HUDEP-2 (cell line): ENCODE results near the gene OR10G3.
"Not testable (repeated sequence)": the region's sequence is repeated elsewhere in the genome, so short reads cannot be mapped to it uniquely, and the experiment has no call there.

Experiments used
- DNase-seq, 76 experiments: peaks; one replicate each; lab custom pipeline; 2025; ENCODE audit not compliant: unreplicated experiment in 76 of 76; lab: John Stamatoyannopoulos, UW

Gene OR10G3, protein sequence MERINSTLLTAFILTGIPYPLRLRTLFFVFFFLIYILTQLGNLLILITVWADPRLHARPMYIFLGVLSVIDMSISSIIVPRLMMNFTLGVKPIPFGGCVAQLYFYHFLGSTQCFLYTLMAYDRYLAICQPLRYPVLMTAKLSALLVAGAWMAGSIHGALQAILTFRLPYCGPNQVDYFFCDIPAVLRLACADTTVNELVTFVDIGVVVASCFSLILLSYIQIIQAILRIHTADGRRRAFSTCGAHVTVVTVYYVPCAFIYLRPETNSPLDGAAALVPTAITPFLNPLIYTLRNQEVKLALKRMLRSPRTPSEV

DNA sequence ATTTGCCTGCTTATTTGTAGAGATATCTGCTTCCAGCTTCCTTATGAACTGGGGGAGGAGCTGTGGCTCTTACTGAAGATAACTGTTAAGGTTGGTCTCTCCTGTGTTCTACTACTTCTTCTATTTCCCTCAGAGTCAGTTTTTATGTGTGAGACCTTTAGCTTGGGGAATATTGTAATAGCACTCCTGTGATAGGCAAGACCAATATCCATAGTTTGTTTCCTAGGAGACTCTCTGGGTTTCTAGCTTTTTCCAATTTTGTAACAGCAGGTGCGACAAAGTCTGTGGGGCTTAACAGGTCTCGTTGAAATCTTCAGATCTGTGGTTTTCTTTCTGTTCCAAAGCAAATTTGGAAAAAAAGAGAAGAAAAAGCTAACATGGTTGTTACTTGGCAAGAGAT is at the start of gene OR10G3:
Gene OR10G3, minus strand, starts transcription at position 101 of the 400 bp plus-strand sequence. CDS start 9,332 bp downstream, outside the sequence.
- no peak for DNase-seq

DNA sequence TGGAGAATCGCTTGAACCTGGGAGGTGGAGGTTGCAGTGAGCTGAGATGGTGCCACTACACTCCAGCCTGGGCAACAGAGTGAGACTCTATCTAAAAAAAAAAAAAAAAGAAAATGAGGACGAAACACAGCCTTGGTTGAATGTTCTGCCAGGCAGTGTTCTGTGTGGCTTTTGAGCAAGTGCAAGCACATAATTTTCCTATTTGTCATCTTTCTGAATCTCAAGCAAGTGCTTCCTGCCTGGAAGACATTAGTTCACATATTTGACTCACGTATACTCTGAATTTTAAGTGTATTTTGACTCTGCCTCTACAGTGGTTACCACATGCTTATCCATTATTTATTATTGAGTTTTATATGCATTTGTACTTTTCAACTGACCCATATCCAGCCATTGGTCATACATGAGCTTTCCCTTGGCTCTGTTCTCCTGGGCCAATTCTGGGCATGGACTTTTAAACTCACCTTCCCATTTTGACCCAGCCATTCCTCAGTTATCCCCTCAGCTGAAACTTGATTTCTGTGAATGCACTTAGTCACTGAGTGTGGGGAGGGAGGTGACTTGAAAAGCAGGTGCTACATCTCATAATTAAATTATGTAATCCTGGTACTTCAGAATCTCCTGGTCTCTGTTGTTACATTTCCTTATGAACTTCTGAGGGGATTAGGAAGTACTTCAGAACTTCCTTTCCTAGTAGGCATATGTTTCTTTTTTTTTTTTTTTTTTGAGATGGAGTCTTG is 46.8 kb upstream of the OR10G3 start:
- DNase-seq, result no peak

DNA sequence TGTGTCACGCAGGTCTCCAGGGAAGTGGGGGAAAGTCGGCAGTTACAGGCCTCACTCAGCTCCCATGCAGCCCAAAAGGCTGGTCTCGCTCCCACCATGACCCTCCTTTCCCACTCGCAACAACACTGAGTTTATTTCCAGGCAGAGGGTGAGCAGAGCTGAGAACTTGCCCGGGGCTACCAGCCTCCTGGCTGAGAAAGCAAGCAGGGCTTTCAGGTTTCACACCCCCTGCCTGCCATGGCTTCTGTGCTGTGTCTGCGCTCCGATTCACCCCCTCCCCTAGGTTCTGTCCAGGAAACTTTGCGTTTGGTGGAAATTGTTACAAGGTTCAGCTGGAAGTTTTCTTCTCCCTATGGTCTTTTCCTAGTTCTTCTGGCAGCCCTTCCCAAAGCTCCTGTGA is 37.7 kb upstream of the OR10G3 start:
- DNase-seq, result no peak

DNA sequence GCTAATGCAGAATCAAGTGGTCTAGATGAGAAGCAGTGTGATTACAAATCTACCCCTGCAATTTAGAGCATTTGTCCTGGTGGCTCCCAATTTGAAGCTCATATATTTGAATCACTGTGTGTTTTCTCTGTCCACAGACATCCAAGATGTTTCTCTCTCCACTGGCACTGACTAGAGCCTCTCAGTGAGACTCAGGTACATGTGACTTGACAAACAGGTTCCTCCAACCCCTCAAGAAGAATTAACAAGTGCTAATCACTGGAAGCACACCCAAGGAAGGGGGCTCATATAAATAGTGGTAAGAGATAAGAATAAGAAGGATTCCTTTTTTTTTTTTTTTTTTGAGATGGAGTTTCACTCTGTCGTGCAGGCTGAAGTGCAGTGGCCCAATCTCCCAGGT is 34.4 kb upstream of the OR10G3 start:
- no peak for DNase-seq

DNA sequence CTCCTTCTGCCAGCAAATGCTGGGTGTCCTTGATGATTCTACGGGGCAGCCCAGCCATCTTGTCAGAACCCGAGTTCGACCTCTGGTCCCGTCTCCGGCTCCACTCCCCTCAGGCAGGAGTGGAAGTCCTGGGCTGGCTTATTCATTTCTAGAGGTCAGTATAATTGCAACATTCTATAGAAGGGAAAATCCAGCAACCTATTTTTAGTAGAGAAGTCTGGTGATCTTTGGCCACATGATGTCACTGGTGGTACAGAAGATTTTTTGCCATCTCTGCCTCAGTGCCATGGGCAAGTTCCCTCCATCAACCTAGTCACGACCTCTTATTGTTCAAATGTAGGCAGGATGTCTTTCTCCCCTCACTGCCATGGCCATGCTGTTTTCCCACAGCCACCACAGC is 32.4 kb upstream of the OR10G3 start:
- no peak for DNase-seq

DNA sequence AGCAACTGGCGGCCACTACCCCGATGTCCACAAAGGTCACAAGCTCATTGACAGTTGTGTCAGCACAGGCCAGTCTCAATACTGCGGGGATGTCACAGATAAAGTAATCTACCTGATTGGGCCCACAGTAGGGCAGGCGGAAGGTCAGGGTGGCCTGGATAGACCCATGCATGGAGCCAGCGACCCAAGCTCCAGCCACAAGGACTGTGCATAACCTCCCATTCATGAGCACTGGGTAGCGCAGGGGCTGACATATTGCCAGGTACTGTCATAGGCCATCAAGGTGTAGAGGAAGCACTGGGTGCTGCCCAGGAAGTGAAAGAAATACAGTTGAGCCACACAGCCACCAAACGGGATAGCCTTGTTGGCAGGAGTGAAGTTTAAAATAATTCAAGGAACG is 22.3 kb upstream of the OR10G3 start:
- not testable (repeated sequence) for DNase-seq

DNA sequence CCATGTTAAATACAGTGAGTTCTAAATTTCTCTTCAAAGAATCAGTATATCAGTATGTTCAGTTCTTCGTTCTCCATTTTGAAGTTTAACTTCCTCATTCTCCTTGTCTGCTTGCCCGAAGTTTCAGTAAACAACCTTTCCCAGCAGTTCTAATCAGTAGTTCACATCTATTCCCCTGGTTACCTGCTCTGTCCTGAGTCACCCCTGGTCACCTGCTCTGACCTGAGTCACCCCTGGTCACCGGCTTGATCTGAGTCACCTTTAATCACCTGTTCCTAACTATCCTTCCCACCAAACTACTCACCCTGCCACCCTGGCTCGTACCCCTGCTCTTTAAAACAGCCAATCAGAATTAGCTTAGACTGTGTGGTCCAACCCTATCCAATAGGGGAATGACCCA is 9.4 kb upstream of the OR10G3 start:
- no peak for DNase-seq

DNA sequence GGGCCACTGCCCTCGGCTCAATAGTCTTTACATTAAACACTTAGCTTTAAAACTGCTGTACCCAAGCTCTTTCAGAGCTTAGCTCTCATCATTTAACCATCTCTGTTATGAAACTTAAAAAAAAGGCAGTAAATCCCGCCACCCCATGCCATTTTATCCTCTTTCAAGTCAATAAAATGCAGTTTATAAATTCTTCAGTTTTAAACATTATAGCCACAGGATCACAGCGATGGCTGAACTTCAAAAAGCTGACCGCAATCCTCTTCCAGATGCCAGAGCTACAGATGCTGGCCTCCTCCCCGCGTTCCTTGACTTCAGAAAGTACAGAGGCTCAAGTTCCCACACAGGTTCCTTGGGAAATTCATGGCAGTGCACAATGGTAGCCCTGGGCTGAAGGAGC is 4.2 kb downstream of the OR10G3 start:
- DNase-seq, result no peak

DNA sequence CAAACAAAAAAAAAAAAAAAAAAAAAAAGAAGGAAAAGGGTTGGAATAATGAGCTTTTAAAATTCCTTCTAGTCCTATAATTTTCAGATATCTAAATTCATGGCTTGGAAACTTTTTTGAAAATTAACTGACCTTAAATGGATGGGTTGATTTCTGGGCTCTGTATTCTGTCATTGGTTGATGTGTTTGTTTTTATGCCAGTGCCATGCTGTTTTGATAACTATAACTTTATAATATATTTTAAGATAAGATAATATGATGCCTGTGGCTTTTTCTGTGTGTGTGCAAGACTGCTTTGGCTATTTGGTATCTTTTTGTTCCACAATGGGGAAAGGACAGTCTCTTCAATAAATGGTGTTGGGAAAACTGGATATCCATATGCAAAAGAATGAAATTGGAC is 7.3 kb downstream of the OR10G3 start:
- DNase-seq, result no peak

DNA sequence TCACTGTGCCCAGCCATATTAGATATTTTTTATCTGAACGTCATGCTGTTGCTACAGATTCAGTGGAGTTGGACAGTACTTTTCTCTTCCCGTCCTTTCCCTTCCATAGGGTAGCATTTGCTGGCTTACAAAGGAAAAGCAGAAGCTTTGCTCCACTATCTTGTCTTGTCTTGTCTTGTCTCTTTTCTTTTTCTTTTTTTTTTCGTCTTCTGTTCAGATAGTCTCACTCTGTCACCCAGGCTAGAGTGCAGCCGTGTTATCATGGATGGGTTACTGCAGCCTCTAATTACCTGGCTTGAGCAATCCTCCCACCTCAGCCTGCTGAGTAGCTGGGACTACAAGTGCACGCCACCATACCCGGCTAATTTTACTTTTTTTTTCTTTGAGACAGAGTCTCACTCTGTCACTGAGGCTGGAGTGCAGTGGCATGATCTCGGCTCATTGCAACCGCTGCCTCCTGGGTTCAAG is 21.1 kb downstream of the OR10G3 start:
- no peak for DNase-seq

DNA sequence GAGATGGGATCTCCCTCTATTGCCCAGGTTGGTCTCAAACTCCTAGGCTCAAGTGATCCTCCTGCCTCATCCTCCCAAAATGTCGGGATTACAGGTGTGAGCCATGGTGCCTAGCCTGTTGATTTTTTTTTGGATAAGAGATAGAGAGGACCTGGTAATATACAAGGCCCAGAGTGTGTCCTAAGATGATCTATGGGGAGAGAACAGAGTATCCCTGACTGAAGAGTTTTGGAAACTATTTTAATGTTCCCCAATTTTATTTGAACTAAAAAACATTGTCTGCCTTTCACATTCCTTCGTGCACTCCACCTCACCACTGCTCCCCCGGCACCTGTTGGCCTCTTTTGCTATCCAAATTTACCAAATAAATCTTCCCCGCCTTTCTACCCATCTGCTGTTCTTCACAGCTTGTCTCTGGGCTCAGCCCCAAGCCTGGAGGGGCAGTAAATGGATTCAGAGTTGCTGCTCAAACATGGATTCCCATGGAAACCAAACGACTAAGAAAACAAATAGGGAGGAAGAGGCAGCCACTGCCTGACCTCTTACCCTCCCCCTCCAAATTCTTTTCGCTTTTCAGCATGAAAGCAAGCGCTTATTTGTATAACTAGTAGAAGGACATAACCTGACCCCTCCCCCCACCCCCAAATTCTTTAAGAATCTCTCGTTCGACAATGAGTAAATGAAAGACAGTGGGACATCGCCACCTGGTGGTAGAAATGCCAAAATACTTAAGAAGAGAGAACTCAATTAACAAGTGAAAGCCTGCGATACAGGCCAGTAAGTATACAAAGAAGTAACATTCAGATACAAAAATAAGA is 22.6 kb downstream of the OR10G3 start:
- DNase-seq, result peak in 63 of 76 experiments; percentile 1 to 75 (median 41)

DNA sequence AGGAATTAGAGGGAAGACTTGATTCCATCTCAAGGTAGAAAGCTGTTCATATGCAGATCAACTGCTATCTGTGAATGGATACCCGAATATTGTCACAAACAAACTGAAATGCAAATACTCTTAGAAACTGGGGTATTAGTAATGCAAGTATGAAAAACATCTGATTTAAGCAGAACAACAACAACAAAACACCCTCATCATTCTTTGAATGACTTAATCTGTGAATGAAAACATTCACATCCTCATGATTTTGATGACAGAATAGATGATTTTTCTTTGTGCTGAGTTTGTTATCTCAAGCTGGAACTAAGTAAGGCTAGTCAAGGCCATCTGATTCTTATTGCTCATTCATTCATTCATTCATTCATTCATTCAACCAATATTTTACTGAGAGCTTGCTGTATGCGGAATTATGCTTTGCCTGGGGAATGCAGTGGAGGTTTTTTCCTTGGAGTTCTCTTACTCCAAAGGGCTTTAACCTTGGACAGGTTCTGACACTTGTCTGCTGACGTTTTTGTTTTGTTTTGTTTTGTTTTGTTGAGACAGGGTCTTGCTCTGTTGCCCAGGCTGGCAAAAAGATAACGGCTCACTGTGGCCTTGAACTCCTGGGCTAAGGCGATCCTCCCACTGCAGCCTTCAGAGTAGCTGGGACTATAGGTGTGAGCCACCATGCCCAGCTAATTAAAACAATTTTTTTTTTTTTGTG is 23.3 kb downstream of the OR10G3 start:
- no peak for DNase-seq

DNA sequence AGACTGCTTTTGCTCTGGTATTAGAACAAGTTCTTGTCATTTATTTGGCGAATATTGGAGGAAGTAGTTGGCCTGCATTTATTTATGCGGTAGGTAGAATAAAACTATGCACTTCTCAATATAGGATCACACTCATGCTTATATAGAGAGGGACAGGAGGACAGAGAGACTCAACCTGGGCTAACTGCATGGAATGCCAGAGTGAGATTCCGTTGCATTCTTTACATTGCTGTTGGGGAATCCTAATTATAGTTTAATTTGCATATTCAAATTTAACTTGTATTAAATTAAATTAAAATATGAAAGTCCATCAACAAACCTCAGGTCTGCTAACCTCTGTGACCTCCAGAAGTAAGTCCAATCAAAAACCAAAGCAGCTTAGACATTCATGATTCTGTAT is 26.6 kb downstream of the OR10G3 start:
- DNase-seq, result no peak

DNA sequence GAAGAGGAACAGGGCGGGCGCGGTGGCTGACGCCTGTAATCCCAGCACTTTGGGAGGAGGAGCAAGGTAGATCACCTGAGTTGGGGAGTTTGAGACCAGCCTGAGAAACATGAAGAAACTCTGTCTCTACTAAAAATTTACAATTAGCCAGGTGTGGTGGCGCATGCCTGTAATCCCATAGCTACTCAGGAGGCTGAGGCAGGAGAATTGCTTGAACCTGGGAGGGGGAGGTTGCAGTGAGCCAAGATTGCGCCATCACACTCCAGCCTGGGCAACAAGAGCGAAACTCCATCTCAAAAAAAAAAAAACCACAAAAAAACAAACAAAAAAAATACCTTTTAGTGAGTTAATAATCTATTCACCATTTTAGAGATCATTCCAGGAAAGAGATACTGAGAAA is 35.3 kb downstream of the OR10G3 start:
- DNase-seq, result not testable (repeated sequence)

DNA sequence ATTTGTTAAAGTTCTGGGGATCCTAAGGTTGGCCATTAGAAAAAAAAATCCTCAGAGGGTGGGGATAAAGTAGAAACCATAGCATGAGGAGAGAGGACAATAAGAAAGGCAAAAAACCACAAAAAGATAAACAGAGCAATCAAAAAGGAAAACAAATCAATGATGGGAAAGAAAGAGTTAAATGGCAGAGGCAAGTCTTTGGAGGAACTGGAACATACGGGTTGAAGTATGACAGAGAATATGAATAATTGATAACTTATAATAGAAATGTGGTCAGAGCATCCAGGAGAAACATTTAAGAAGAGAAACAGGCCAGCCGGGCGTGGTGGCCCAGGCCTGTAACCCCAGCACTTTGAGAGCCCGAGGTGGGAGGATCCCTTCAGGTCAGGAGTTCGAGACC is 35.9 kb downstream of the OR10G3 start:
- no peak for DNase-seq

DNA sequence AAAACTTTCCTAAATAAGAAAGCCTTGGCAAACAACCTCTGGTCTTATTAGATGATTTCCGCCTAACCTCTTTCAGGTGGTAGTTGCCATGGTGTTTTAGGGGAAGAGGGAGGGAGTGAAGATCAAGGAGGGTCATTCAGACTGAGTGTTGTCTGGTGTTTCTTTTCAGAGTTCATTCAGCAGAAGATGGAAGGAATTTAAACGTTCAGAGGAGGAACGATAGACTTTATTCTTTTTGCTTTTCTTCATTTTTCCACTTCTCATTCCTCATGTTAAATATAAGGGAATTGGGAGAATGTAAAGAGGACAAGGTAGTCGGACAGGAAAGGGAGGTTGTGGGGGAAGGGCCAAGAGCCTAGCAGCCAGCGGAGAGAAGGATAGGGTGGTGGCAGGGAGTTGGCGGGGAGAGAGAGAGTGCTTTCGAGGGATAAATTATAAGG is 36.3 kb downstream of the OR10G3 start:
- no peak for DNase-seq

DNA sequence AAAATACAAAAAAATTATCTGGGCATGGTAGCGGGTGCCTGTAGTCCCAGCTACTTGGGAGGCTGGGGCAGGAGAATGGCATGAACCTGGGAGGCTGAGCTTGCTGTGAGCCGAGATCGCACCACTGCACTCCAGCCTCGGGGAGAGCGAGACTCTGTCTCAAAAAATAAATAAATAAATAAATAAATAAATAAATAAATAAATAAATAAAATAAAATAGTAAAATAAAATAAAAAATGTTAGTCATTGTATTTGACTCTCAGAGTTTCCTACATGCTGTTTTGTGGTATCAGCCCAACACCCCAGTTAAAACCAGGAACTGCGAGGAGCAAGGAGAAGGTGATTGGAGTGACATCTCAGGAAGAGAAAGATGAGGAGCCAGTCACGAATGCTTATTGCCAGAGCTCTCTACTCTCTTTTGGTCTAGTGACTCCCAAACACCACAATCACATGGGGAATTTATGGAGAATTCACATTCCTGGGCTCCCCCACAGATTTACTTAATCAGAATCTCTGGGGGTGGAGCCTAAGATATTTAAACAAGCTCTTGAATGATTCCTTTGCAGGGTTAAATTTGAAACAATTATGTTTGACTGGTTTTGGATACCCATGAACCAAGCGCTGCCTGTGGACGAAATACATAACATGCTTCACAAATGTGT is 38.3 kb downstream of the OR10G3 start:
- DNase-seq, result no peak

DNA sequence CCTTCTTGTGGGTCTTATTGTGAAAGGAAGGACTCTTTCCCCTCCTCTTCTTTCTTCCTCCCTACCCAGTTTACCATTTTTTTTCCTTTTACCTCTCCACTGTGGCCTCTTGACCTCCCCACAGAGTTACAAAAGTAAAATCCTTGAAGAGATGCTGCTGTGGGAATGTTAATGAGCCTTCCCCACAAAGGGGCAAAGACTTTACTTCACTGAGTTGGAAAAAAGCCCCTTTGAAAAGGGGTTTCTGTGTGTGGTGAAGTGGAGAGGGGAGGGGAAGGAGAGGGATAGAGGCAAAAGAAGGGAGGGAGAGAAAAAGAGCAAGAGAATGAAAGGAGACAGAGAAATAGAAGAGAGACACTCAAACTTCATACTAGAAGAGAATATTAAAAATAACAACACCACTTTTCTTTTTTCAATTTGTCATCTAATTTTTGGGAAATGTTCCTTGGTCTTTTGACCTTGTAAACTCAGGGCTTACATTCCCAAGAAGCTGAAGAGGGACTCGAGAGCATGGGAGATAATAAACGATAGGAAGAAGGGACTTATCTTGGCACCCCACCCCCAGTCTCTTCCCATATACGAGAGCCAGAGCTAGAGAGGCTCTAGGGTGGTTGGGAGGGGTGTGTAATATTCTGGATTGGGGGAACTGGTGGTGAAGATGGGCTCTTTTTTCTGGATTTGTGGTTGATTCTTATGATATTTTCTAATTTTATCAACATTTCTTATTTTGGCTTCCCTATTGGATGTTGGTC is 40.5 kb downstream of the OR10G3 start:
- DNase-seq, result no peak

DNA sequence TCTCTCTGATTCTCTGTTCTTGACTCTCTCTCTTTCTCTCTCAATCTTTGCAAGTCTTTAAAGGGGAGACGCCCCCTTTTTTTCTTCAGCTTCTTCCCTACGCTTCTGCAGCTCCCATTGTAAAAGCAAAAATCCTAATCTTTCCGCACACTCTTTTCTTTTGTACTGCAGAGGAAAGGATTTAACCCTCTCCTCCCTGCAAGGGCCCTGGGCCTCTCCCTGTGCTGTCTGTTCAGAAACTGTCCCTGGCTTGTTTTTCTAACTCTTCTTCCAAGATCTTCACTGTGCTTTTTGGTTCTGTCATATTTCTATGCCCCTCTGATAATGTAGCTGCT is 42.8 kb downstream of the OR10G3 start:
- DNase-seq, result no peak
